NCI-H345 (cell line): Measurements from ENCODE around the gene ATP9B.
A peak's percentile ranks its signal among the peaks of the same experiment; 100 is the strongest.
"Not testable (repeated sequence)": the region's sequence is repeated elsewhere in the genome, so short reads cannot be mapped to it uniquely, and the experiment has no call there.

ENCODE experiments used
- DNase-seq: peaks from one replicate; lab custom pipeline; 2025; lab: John Stamatoyannopoulos, UW

ATP9B gene

GRCh38 chr18:79139206-79139605 lies 70.0 kb downstream of the ATP9B start:
- no peak for DNase-seq

GRCh38 chr18:79147014-79147413 lies 77.8 kb downstream of the ATP9B start:
- no peak for DNase-seq

- no peak for DNase-seq
Observed at GRCh38 chr18:79151191-79151590, 82.0 kb downstream of the ATP9B start.

- no peak for DNase-seq
Observed at GRCh38 chr18:79156327-79156726, 87.1 kb downstream of the ATP9B start.

- DNase-seq: no peak
Observed at GRCh38 chr18:79164706-79165105, 95.5 kb downstream of the ATP9B start.

- no peak for DNase-seq
Observed at GRCh38 chr18:79166702-79167101, 97.5 kb downstream of the ATP9B start.

- DNase-seq: no peak
Observed at GRCh38 chr18:79167526-79168190, 98.5 kb downstream of the ATP9B start.

- DNase-seq: no peak
Observed at GRCh38 chr18:79169958-79170555, 100.9 kb downstream of the ATP9B start.

GRCh38 chr18:79172331-79172730 lies 103.1 kb downstream of the ATP9B start:
- DNase-seq: not testable (repeated sequence)

GRCh38 chr18:79173742-79174141 lies 104.5 kb downstream of the ATP9B start:
- DNase-seq: no peak

GRCh38 chr18:79178113-79178531 lies 108.9 kb downstream of the ATP9B start:
- no peak for DNase-seq

- DNase-seq: no peak
Observed at GRCh38 chr18:79182047-79182713, 113.0 kb downstream of the ATP9B start.

GRCh38 chr18:79185648-79186047 lies 116.5 kb downstream of the ATP9B start:
- DNase-seq: no peak

GRCh38 chr18:79186649-79187048 lies 117.5 kb downstream of the ATP9B start:
- no peak for DNase-seq

- no peak for DNase-seq
Observed at GRCh38 chr18:79187532-79188277, 118.5 kb downstream of the ATP9B start.

GRCh38 chr18:79191418-79191817 lies 122.2 kb downstream of the ATP9B start:
- no peak for DNase-seq

- no peak for DNase-seq
Observed at GRCh38 chr18:79191956-79192355, 122.8 kb downstream of the ATP9B start.

GRCh38 chr18:79193826-79194225 lies 124.6 kb downstream of the ATP9B start:
- DNase-seq: no peak

GRCh38 chr18:79195716-79196683 lies 126.8 kb downstream of the ATP9B start:
- DNase-seq: no peak

- peak; percentile 72 for DNase-seq
Observed at GRCh38 chr18:79197531-79197930, 128.3 kb downstream of the ATP9B start.

- no peak for DNase-seq
Observed at GRCh38 chr18:79199691-79200374, 130.6 kb downstream of the ATP9B start.
